COR-L47 (cell line): ENCODE data around the gene PUS1.
A peak's percentile ranks its signal among the peaks of the same experiment; 100 is the strongest.
"Not testable (repeated sequence)": the region's sequence is repeated elsewhere in the genome, so short reads cannot be mapped to it uniquely, and the experiment has no call there.

Experiments
- DNase-seq: peaks from one replicate; lab custom pipeline; 2025; lab: John Stamatoyannopoulos, UW

PUS1 gene

DNA sequence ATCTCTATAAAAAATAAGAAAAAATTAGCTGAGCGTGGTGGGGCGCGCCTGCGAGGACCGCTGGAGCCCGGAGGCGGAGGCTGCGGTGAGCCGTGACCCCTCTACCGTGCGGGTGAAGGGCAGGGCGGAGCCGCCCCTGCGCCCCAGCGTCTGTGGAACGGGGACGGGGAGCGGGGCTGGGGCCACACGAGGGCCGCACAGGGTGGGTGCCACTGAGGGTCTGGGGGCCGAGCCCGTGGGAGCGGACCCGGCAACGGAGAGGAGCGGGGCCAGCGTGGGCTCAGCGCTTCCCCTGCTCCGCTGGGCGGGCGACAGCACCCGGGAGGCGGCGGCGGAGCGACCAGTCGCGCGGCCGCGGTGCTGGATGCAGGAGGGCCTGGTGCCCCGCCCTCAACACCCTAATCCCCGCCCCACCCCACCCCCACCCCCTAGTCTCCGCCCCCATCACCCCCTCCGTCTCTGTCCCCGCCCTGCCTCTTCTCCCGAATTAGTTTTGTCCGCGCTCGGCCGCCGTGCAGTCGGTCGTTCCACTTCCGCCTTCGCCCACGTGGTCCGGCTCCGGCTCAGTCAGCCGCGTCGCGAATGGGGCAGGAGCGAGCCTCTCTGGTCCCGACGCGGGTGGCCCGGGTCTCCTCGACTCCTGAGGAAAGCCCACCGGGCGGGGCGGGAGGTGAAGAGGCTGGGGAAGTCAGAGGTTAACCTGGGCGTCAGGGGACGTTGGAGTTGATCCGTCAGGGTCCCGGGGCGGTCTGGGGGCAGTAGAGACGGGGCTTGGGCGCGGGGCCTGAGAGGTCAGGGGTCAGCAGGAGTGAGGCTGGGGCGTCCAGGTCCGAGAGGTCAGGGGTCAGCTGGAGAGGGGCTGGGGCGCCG is at the start of gene PUS1:
Gene PUS1 (plus strand): TSS at position 566 of the 870 bp plus-strand sequence. CDS start 447 bp downstream, outside the sequence.
- peak; percentile 90 for DNase-seq

DNA sequence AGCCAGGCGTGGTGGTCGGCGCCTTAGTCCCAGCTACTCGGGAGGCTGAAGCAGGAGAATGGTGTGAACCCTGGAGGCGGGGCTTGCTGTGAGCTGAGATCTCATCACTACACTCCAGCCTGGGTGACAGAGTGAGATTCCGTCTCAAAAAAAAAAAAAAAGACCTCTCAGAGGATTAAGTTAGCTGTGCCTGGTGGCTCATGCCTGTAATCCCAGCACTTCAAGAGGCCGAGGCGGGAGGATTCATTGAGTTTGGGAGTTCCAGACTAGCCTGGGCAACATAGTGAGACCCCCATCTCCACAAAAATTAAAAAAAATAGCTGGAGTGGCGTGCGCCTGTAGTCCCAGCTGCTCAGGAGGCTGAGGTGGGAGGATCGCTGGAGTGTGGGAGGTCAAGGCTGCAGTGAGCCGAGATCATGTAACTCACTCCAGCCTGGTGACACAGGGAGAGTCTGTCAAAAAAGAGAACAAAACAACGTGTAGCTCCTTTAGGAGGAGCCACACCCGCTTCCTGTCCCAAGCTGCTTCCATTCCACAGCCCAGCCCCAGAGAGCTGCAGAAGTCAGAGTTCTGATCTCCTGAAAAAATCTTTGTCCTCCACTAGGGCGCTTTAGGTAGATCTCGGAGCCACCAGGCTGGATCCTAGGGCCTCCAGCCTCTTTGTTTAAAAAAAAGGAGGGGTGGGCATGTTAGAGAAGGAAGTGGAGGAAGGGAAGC is 46.1 kb upstream of the PUS1 start:
- no peak for DNase-seq

DNA sequence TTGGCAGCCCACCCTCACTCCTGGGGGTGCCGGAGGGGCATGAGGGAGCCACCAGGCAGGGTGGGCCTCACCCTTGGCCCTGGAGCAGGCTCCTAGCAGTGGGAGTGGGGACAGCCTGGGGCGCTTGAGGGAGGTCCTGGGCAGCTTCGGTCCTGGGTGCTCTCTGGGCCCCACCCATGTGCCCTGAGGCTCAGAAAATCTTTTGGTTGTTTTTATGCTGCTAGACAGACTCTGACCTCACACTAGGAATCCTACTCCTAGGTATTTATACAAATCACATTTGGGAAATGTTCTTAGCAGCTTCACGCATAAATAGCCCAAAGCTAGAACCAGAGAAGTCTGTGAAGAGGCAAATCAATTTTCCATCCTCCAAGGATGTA is 45.6 kb upstream of the PUS1 start:
- DNase-seq: no peak

DNA sequence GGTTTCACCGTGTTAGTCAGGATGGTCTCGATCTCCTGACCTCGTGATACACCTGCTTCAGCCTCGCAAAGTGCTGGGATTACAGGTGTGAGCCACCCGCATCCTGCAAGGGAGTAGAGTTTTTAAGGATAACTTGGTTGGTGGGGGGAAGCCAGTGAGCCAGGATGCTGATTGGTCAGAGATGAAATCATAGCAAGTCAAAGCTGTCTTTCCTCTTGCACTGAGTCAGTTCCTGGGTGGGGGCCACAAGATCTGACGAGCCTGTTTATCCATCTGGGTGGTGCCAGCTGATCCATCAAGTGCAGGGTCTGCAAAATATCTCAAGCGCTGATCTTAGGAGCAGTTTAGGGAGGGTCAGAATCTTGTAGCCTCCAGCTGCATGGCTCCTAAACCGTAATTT is 44.0 kb upstream of the PUS1 start:
- DNase-seq: not testable (repeated sequence)

DNA sequence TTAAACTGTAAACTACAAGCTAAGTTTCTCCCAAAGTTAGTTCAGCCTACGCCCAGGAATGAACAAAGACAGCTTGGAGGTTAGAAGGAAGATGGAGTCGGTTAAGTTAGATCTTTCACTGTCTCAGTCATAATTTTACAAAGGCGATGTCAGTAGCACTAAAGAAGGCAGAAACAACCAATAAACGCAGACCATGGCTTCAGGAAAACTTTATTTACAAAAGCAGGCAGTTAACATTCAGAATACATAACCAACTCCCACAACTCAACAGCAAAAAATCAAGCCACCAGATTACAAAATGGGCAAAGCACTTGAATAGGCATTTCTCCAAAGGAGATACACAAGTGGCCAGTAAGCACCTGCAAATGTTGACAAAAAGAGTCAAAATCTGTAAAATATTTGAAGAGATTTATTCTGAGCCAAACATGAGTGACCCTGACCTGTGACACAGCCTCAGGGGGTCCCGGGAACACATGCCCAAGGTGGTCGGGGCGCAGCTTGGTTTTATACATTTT is 43.5 kb upstream of the PUS1 start:
- no peak for DNase-seq

DNA sequence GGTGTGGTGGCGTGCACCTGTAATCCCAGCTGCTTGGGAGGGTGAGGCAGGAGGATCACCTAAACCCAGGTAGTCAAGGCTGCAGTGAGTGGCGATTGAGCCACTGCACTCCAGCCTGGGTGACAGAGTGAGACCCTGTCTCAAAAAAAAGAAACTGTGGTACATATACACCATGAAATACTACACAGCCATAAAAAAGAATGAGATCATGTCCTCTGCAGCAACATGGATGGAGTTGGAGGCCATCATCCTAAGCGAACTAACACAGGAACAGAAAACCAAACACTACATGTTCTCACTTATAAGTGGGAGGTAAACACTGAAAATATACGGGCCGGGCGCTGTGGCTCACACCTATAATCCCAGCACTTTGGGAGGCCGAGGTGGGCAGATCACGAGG is 37.4 kb upstream of the PUS1 start:
- not testable (repeated sequence) for DNase-seq

DNA sequence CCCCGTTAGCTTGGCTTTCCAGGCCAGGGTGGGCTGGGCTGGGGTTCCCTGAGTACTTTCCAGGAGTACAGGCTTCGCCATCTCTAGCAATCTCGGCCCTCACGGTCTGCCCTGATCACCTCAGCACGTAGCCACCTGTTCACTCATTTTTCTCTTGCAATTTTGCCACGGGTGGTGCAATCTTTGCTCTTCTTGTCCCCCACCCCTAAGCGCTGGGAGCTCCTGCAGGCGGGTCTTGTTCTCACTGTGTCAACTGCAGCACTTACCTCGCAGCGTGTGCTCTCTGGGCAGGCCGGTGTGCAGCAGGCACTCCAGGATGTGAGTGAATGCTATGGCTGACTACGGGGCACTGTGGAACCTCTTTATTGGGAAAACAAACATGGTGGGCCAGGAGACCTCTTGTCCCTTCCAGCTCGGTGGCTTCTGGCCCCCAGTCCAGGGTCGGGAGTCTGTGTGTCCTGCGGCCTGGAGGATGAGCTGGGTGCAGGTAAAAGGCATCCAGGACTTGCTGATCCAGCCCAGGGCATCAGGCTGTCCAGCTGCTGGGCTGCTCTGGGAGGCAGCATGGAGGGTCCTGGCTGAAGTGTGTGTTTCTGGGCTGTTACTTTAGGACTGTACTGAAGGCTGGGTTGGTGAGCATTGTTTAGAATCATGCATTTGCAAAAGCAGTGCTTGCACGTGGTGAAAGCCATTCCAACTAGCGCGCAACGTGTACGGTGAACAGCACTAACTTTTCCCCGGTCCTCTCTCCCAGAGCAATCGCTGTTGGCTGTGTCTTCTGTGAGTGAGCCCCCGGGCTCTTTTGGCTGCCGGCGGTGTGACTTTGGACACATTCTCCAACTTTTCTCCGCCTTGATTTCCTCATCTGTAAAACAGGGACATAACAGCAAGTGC is 36.1 kb upstream of the PUS1 start:
- no peak for DNase-seq

DNA sequence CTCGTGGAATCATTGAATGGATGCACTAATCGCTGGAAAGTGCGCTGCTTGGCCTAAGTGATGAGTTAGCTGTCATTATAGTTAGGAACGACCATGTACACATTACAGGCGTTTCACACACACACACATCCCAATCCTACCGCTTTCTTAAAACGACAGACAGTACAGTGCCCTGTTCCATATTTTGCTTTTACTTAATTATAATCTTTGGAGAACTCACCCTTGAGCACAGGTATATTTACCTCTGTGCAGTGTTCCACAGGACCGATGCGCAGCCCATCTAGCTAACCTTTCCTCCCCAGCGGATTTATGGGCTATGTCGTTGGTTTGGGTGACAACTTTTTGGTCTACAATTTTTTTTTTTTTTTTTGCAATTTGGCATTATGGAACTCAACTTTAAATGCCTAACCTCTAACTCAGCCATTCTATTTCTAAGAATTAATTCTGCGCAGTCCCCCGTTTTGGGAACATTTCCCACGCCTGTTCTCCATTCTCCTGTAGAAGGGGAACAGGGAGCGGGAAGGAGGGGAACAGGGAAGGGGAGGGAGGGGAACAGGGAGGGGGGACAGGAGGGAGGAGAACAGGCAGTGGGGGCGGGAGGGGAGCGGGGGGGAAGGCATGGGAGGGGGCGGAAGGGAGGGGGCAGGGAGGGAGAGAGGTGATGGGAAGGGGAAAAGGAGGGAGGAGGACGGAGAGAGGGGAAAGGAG is 35.3 kb upstream of the PUS1 start:
- no peak for DNase-seq

DNA sequence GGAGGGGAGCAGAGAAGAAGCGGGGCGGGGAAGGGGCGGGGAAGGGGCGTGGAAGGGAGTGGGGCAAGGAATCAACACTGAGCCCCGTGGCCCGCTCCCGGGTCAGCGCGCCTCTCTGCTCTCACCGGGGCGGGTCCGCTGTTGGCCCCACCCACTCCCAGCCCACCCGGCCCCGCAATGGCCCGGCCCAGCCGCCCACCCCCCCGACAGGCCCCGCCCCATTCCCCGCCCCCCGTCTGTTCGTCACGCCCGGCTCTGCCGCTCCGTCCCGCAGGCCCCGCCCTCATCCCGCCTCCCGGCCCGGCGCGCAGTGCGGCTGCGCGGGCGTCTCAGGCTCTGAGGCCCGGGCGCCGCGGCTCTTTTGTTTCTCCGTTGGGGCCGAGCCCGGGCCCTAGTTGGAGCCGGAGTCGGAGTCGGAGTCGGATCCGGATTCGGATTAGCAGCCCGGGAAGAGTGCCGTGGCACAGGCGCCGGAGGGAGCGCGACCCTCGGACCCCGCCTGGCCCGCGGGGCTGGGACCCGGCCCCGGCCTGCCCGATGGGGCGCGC is 34.7 kb upstream of the PUS1 start, which contains the start of gene ULK1:
Gene ULK1 (plus strand): TSS at position 310 of the 548 bp plus-strand sequence. CDS start 380 bp downstream, outside the sequence.
- DNase-seq: peak; percentile 83

DNA sequence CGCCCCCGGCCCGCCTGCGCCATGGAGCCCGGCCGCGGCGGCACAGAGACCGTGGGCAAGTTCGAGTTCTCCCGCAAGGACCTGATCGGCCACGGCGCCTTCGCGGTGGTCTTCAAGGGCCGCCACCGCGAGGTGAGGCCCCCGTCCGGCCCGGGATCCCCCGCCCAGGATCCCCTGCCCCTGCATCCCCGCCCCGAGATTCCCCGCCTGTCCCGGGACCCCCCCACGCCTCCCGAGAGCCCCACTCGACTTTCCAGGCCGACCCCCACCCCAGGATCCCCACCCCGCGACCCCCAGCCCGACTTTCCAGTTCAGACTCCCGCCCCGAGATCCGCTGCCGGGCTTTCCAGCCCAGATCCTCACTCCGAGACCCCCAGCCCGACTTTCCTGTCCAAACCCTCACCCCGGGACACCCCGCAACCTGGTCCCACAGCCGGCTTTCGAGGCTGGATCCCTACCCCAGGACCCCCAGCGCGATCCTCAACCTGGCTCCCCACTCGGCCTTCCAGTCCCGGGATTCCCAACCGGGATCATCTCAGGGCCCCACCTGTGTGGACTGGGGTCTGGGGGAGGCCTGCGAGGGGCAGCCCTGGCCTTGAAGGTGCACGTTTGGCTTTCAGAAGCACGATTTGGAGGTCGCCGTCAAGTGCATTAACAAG is 34.0 kb upstream of the PUS1 start:
- DNase-seq: no peak

DNA sequence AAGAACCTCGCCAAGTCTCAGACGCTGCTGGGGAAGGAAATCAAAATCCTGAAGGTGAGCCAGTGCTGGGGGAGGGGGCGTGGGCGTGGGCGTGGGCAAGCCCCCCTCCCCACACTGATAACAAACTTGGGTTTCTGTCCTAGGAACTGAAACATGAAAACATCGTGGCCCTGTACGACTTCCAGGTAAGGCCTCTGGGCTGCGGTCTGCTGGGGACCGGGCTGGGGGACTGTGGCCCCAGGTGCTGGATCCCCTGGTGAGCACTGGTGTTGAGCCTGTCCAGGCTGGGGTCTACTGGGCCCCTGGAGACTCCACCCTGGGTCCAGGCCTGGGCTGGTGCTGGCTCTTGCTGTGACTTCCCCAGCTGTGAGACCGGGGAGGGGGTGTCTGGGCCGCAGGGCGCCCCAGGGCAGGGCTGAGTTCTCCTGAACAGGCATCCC is 33.4 kb upstream of the PUS1 start:
- DNase-seq: no peak

DNA sequence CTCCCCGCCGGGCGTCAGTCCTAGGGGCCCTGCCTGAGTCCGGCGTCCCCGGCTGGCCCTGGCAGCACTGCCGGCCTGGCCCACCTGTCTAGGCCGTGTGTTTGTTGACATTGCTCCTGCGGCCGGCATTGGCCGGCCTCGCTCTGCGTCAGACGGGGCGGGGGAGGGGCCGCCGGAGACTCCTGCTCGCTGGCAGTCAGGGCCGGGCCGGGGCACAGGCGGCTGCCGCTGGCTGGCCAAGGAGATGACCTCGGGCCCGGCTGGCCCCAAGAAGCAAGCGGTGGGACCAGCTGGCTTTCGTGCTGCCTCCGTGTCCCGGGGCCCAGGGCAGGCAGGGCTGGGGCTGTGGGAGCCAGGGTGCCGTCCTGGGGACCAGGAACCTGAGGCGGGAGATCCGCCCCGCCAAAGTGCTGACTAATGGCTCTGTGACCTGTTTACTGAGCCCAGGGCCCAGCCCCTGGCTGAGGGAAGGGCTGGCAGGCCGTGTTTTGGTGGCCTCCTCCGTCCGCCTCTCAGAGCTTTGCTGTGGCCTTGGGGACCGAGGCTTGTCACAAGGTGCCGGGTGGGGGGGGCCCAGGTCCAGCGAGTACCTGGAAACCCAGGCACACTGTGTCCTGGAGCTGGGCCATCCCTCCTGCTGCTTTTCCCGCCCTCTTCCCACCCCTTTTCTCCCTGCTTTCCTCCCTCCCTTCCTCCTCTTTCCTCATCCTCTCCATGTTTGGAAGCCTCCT is 32.8 kb upstream of the PUS1 start:
- DNase-seq: peak; percentile 78

DNA sequence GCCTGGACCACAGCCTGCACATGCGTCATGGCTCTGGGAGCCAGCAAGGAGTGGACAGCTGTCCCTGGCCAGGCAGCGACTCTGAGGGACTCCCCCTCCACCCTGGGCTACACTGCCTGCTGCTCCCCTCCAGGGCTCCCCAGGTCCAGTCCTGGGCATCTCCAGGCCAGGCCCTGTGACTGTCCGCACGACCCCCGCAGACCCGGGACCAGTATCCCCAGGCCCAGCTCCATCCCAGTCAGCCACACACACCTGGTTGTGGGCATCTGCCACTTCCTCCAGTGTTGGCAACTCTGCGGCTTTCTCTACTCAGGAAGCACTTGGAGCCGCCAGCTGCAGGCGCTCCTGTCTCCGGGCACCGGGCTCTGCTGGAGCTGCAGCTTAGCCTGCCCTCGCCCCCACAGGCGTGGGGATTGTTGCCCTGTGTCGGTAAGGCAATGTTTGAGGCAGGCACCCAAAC is 32.2 kb upstream of the PUS1 start:
- no peak for DNase-seq

DNA sequence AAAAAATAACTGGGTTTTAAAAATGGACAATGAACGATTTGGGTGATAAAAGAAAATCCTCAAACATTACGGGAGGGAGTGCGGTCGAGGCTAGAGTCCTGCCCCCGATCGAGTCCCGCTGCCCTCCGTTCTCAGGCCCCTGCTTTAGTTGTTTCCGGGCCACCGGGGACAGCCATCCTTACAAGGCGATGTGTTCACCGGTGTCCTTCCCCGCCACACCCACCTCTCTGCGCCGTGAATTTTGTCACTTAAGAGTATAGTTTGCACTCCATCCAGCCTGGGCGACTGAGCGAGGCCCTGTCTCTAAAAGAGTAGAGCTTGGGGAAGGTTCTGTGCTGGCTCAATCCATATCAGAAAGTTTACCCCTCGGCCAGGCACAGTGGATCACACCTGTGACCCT is 31.8 kb upstream of the PUS1 start:
- DNase-seq: no peak

DNA sequence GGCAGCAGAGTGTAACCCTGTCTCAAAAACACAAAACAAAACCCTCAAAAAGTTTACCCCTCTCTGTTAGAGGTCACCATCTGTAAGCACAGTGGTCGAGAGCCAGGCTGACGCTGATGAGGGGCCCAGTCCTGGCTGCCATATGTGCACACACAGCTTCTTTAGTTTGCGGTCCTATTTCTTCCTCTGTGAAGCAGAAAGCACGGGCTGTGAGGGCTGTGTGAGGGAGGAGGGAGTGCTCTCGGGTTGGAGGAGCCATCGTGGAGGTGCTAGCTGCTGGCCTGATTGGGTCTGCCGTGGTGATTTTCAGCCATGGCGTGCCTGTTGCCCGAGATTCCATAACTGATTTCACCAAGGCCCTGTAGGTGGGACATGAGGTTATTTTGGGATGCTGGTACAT is 31.2 kb upstream of the PUS1 start:
- DNase-seq: no peak

DNA sequence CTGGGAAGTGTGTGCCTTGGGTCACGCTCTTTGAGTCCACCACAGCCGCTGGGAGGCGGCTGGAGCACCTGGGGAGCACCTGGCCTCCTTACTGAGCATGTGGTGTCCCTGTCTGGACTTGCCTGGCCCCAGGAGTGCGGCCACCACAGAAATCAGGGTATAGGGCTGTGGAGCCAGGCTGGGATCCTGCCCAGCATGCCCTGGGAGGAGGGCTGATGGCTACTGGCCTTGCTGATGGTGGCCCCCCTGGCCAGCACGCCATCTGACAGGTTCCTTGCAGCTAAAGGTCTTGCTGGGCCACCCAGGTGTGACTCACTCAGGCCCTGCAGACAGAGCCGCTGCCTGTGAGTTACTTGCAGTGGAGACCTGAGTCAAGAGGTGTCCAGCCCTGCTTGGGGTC is 28.7 kb upstream of the PUS1 start:
- no peak for DNase-seq

DNA sequence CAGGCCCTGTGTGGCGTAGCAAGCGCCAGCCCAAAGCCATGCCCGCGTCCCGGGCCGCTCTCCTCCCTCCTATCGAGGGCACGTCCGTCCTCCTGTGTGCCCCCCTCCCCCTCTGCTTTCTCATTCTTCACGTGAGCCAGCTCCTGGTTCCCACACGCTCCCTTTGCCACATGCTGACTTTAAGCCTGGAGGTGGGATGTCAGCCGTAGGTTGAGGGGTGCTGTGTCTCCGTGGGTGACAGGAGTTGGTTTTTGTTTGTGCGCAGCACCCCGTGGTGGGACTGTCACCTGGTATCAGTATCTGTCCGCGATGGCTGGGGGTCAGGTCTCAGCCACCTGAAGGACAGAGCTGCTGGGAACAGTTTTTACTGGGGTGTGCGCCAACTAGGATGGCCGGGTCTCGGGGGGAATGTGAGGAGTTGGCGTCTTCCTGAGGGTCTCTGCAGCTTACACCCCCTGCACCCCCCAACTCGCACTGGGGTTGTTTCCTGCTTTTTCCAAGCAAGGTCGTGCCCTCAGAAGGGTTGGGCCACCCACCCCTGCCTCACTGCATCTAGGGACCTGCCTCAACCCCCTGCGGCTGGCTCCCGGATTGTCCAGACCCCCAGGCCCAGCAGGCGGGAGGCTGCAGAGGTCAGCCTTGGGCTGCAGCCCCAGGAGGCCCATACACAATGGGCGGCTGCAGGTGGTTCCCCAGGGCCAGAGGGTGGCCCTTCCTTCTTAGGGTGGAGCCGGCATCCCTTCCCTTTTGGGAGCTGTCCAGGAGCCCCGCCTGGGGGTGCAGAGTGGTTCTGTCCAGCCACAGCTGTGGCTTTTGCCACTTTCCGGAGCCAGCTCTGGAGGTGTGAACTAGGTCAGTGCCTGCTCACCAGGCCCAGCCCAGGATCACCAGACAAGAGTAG is 27.4 kb upstream of the PUS1 start:
- no peak for DNase-seq
